22Rv1 (cell line): ENCODE data around the gene ADCY5.

ENCODE experiments used
- H3K27ac ChIP-seq: fragments of 450-650 bp; 2 replicates; pipeline ENCODE4 v1.5.1; 2017
- CTCF ChIP-seq: fragments of 450-650 bp; IDR thresholded peaks from 2 replicates; pipeline ENCODE4 v1.5.1; 2017; ENCODE audit warnings: mild to moderate bottlenecking
- ZFX ChIP-seq: fragments of 450-650 bp; IDR thresholded peaks from 2 replicates; pipeline ENCODE4 v1.6.1; 2017; ENCODE audit warnings: antibody characterized with exemption, borderline replicate concordance

The ADCY5 gene

GRCh38 chr3:123279121-123279520, 169.8 kb downstream of the ADCY5 start:
- no peak overlapping the region for H3K27ac ChIP-seq
- TF ChIP-seq CTCF, result no peak
- TF ChIP-seq ZFX, result no peak

- no peak overlapping the region for H3K27ac ChIP-seq
- TF ChIP-seq CTCF, result no peak
- TF ChIP-seq ZFX, result no peak
Measured at GRCh38 chr3:123278446-123278845, 170.4 kb downstream of the ADCY5 start.

- no peak for TF ChIP-seq ZFX
- H3K27ac ChIP-seq, result no peak overlapping the region
Measured at GRCh38 chr3:123277106-123277505, 171.8 kb downstream of the ADCY5 start.

- H3K27ac ChIP-seq, result no peak overlapping the region
- no peak for TF ChIP-seq CTCF
- no peak for TF ChIP-seq ZFX
Measured at GRCh38 chr3:123276346-123277006, 172.4 kb downstream of the ADCY5 start.

- no peak overlapping the region for H3K27ac ChIP-seq
- TF ChIP-seq ZFX, result no peak
- TF ChIP-seq CTCF, result no peak
Measured at GRCh38 chr3:123275691-123276090, 173.2 kb downstream of the ADCY5 start.

- no peak overlapping the region for H3K27ac ChIP-seq
Measured at GRCh38 chr3:123272547-123272946, 176.3 kb downstream of the ADCY5 start.

GRCh38 chr3:123271466-123272159, 177.3 kb downstream of the ADCY5 start:
- TF ChIP-seq ZFX (no peak), CTCF (no peak)
- H3K27ac ChIP-seq, result no peak overlapping the region

More at GRCh38 chr3:123272547-123272946, 176.3 kb downstream of the ADCY5 start:
- TF ChIP-seq CTCF, result no peak
- no peak for TF ChIP-seq ZFX
